DOHH2 (cell line): ENCODE results near the gene HS6ST1.

Source experiments
- CTCF ChIP-seq: fragments of 200-600 bp; sonication (generic); IDR thresholded peaks from one replicate; pipeline ENCODE4 v1.5.1; 2014; ENCODE audit warnings: antibody characterized with exemption, mild to moderate bottlenecking, low read depth, low read length; ENCODE audit not compliant: poor library complexity, severe bottlenecking
- EZH2phosphoT487 ChIP-seq: fragments of 200-600 bp; sonication (generic); IDR thresholded peaks from 2 replicates; pipeline ENCODE4 v1.6.1; 2017; ENCODE audit warnings: borderline replicate concordance, mild to moderate bottlenecking, antibody characterized with exemption, low read length, moderate library complexity, mixed read lengths

GRCh38 chr2:128366713-128367511 is 48.2 kb upstream of the HS6ST1 start:
- TF ChIP-seq CTCF (no peak), EZH2phosphoT487 (no peak)
